ENCODE results near the gene TXNRD2. TPM values are rescaled to one million over a fixed set of nuclear protein-coding genes. Genes with fewer than 3 reads are reported as not detected.

The TXNRD2 gene
- total and polyA plus RNA-seq, 2 experiments from 2014 or later: 11.2 to 12.4 TPM

DNA sequence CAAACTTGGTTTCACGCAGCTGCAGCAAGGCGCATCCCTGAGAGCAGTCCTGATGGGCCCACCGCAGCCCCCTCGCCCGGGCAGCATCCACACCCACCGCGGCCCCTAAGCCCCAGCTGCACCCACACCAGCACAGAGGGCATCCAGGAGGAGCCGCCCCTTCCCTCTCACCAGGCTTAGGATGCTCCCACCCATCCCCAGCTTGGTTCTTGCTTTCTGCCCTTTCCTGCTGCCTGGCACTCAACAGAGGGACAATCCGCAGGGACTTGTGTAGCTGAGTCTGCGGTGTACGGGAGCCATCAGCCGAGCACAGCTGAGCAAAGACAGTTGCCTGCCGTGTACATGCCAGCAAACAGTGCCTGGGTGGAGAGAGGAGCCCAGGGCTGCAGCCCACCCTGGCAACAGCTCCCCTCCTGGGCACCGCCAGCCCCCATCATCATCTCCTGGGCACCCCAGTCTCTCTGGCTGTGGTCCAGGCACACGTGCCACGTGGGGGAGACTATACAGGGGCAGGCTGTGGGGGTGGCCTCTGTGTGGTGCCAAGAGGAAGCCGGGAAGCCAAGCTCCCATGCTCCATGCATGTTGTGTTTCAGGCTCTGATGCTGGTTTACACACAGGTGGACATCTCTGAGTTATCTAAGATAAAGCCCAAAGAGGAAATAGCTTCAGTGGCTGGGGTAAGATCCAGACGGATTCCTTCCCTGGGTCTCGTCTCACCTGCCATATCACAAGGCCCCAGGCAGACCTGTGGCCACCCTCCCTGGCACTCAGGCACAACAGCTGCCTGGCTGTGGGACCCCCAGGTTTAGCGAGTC is 50.9 kb downstream of the TXNRD2 start (continued):
- TF ChIP-seq POLR2AphosphoS5 (IDR thresholded peaks at IDR 0.05; ENCODE audit: low read depth): no peak
- TF ChIP-seq EZH2 (IDR thresholded peaks at IDR 0.05; ENCODE audit: low read depth, unreplicated experiment): no peak
- no peak for TF ChIP-seq ZNF114 (CRISPR knock-in tag; IDR thresholded peaks at IDR 0.05)
- TF ChIP-seq EZH2phosphoT487 (IDR thresholded peaks at IDR 0.05; ENCODE audit: unreplicated experiment): no peak
- TF ChIP-seq REST (IDR thresholded peaks at IDR 0.05; ENCODE audit: unreplicated experiment): no peak
- TF ChIP-seq ZNF331 (CRISPR knock-in tag; IDR thresholded peaks at IDR 0.05; ENCODE audit: low read depth): no peak
- TF ChIP-seq CREB1 (CRISPR knock-in tag; IDR thresholded peaks at IDR 0.05; ENCODE audit: low read depth): no peak
- TF ChIP-seq JUNB (IDR thresholded peaks at IDR 0.05; ENCODE audit: unreplicated experiment): no peak
- no peak for TF ChIP-seq STAT1 (IDR thresholded peaks at IDR 0.05; ENCODE audit: unreplicated experiment)
- TF ChIP-seq, protein P1, sequence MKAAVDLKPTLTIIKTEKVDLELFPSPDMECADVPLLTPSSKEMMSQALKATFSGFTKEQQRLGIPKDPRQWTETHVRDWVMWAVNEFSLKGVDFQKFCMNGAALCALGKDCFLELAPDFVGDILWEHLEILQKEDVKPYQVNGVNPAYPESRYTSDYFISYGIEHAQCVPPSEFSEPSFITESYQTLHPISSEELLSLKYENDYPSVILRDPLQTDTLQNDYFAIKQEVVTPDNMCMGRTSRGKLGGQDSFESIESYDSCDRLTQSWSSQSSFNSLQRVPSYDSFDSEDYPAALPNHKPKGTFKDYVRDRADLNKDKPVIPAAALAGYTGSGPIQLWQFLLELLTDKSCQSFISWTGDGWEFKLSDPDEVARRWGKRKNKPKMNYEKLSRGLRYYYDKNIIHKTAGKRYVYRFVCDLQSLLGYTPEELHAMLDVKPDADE (IDR thresholded peaks at IDR 0.05): no peak

- Histone ChIP-seq H3K4me2 (no peak overlapping the region), H3K9me2 (ENCODE audit: insufficient read depth) (no peaks in the 10 kb centered on the region), H3K27me3 (ENCODE audit: insufficient read depth) (no peaks in the 10 kb centered on the region), H3F3A (replicated peaks; ENCODE audit: low read depth) (peaks cover 13% of the 10 kb centered on the region; the same call in 1 of the 2 replicates), H2AFZ (no peak overlapping the region), H3K79me2 (replicated peaks; ENCODE audit: insufficient read depth) (no peaks in the 10 kb centered on the region), H3K36me3 (ENCODE audit: insufficient read depth) (no peaks in the 10 kb centered on the region), H3K4me3 (no peak overlapping the region), H3K27ac (ENCODE audit: low read depth) (no peak overlapping the region), H3K4me1 (ENCODE audit: insufficient read depth) (peaks cover 20% of the 10 kb centered on the region), H4K20me1 (replicated peaks; ENCODE audit: insufficient read depth) (no peaks in the 10 kb centered on the region)
- H3K4me1 Mint-ChIP-seq: peaks cover 31% of the 10 kb centered on the region
- 0 out of 4 replicates have a peak, but pooled peaks of 1 of the 2 experiments have one; percentile 3 for TF ChIP-seq CTCF (conservative IDR thresholded peaks at IDR 0.05; ENCODE audit: low read depth in 2 of 2)
- TF ChIP-seq EZH2phosphoT487 (IDR thresholded peaks at IDR 0.05; ENCODE audit: unreplicated experiment): no peak
- TF ChIP-seq JUNB (IDR thresholded peaks at IDR 0.05; ENCODE audit: unreplicated experiment): no peak
- H3K36me3 Mint-ChIP-seq (ENCODE audit: low read depth): no peaks in the 10 kb centered on the region
- DNase-seq (ENCODE audit: low spot score) (no peak), ATAC-seq (no peak)
- no peak overlapping the region for H3K27ac Mint-ChIP-seq
- H3K27me3 Mint-ChIP-seq (ENCODE audit: insufficient read depth, low read depth, poor library complexity): peaks cover 20% of the 10 kb centered on the region
- H3K9me3 Mint-ChIP-seq: no peaks in the 10 kb centered on the region
- no peak overlapping the region for H3K4me3 Mint-ChIP-seq
Measured at GRCh38 chr22:19889951-19890350, 51.7 kb downstream of the TXNRD2 start.
